Islet of Langerhans (tissue), 1 donor: ENCODE results near the gene BAHD1.

Experiments used
- FAIRE-seq: peaks from one replicate; lab custom pipeline; 2011; peaks lifted over from hg19 to GRCh38; lab: Jason Lieb, UNC

The BAHD1 gene

GRCh38 chr15:40424483-40425115, 16.2 kb upstream of the BAHD1 start:
- FAIRE-seq: no peak

- no peak for FAIRE-seq
Observed at GRCh38 chr15:40425681-40426080, 15.1 kb upstream of the BAHD1 start.

GRCh38 chr15:40427188-40427587, 13.6 kb upstream of the BAHD1 start:
- FAIRE-seq: no peak

GRCh38 chr15:40428185-40428584, 12.6 kb upstream of the BAHD1 start:
- FAIRE-seq: no peak

- FAIRE-seq: no peak
Observed at GRCh38 chr15:40429068-40429710, 11.6 kb upstream of the BAHD1 start.

- FAIRE-seq: no peak
Observed at GRCh38 chr15:40430271-40430805, 10.4 kb upstream of the BAHD1 start.

GRCh38 chr15:40435023-40435709, 5.6 kb upstream of the BAHD1 start:
- no peak for FAIRE-seq

- no peak for FAIRE-seq
Observed at GRCh38 chr15:40435710-40436089, 5.1 kb upstream of the BAHD1 start.

GRCh38 chr15:40436116-40436891, 4.4 kb upstream of the BAHD1 start:
- no peak for FAIRE-seq

- FAIRE-seq: no peak
Observed at GRCh38 chr15:40436892-40437751, 3.6 kb upstream of the BAHD1 start.

GRCh38 chr15:40437752-40438687, 2.7 kb upstream of the BAHD1 start:
- no peak for FAIRE-seq

- FAIRE-seq: no peak
Observed at GRCh38 chr15:40438712-40439111, 2.0 kb upstream of the BAHD1 start.

- FAIRE-seq: no peak
Observed at GRCh38 chr15:40439461-40439959, 1.2 kb upstream of the BAHD1 start.

- FAIRE-seq: no peak
Observed at GRCh38 chr15:40439960-40440742, 602 bp upstream of the BAHD1 start.

GRCh38 chr15:40441565-40442531, 1.1 kb downstream of the BAHD1 start:
- FAIRE-seq: no peak

- FAIRE-seq: no peak
Observed at GRCh38 chr15:40443255-40443654, 2.5 kb downstream of the BAHD1 start.

- FAIRE-seq: no peak
Observed at GRCh38 chr15:40443846-40444245, 3.1 kb downstream of the BAHD1 start.

GRCh38 chr15:40444736-40445135, 4.0 kb downstream of the BAHD1 start:
- FAIRE-seq: no peak
